K562 (cell line): ENCODE data around the gene B9D2. TPM values are rescaled to one million over a fixed set of nuclear protein-coding genes. Genes with fewer than 3 reads are reported as not detected.

ENCODE experiments used
- ATF7 ChIP-seq: fragments of 450-650 bp; IDR thresholded peaks from 2 replicates; pipeline ENCODE4 v1.7.1; 2014; ENCODE audit warnings: mild to moderate bottlenecking, moderate library complexity
- CTCFL ChIP-seq: IDR thresholded peaks from 2 replicates; pipeline ENCODE4 v1.6.1; 2011; ENCODE audit warnings: borderline replicate concordance, low read depth, mild to moderate bottlenecking, moderate library complexity, low read length; ENCODE audit not compliant: insufficient read depth, poor library complexity, severe bottlenecking
- GABPA ChIP-seq: fragments of 200-800 bp; sonication (Bioruptor generic); conservative IDR thresholded peaks from 2 replicates; pipeline ENCODE4 v1.6.1; 2016; ENCODE audit warnings: low read depth, missing genetic modification characterization, missing compliant biosample characterization
- MBD2 ChIP-seq: sonication (generic); IDR thresholded peaks from 2 replicates; pipeline ENCODE4 v1.6.1; 2016; ENCODE audit warnings: low read depth, borderline replicate concordance
- NFIC ChIP-seq: fragments of 450-650 bp; IDR thresholded peaks from 2 replicates; pipeline ENCODE4 v1.6.1; 2017; ENCODE audit warnings: mild to moderate bottlenecking, inconsistent platforms
- SIX5 ChIP-seq, 2 experiments: IDR thresholded peaks; 2 replicates each; pipeline ENCODE4 v1.6.1; 2011; ENCODE audit warnings: low read length in 2 of 2, borderline replicate concordance in 1 of 2, low read depth in 1 of 2, mild to moderate bottlenecking in 1 of 2, moderate library complexity in 1 of 2; ENCODE audit not compliant: insufficient read depth in 1 of 2
- SMAD4 ChIP-seq: fragments of 250-450 bp; sonication (Bioruptor Pico); conservative IDR thresholded peaks from 2 replicates; pipeline ENCODE4 v1.8.0; 2021; ENCODE audit warnings: inconsistent platforms, mild to moderate bottlenecking, moderate library complexity
- SOX6 ChIP-seq: fragments of 450-650 bp; IDR thresholded peaks from 2 replicates; pipeline ENCODE4 v1.6.1; 2014; ENCODE audit warnings: mild to moderate bottlenecking
- SUPT5H ChIP-seq: fragments of 450-650 bp; IDR thresholded peaks from 2 replicates; pipeline ENCODE4 v1.6.1; 2016
- TBP ChIP-seq: optimal IDR thresholded peaks from 2 replicates; pipeline ENCODE3; 2011; ENCODE audit warnings: low read depth, low read length, improper control_type of control experiment
- TEAD1 ChIP-seq, 2 experiments: fragments of 450-650 bp in 1 of 2; sonication (generic) in 1 of 2; formaldehyde crosslinking; IDR thresholded peaks; 2 replicates each; pipeline versions ENCODE4 v1.4.0 to v1.8.0; 2020 to 2022; ENCODE audit warnings: mild to moderate bottlenecking in 2 of 2, missing genetic modification reagents in 1 of 2
- TFAM ChIP-seq: fragments of 250-450 bp; sonication (Bioruptor Pico); conservative IDR thresholded peaks from 2 replicates; pipeline ENCODE4 v1.5.0; 2021; ENCODE audit warnings: mild to moderate bottlenecking, moderate library complexity
- UBTF ChIP-seq, 2 experiments: IDR thresholded peaks; 2 replicates each; pipeline ENCODE4 v1.6.1; 2012; ENCODE audit warnings: improper control_type of control experiment in 2 of 2, low read depth in 2 of 2, low read length in 2 of 2, borderline replicate concordance in 1 of 2
- polyA plus RNA-seq, 8 experiments: library from polyadenylated mRNA; depleted of rRNA in 4 of 8; stranded (reverse) in 5 of 8; unstranded in 3 of 8; fragments of >200 nt; fragmentation: Nextera tagmentation in 2 of 8; fragmentation: Illumina TruSeq in 1 of 8; extraction: Ambion mirVana in 2 of 8; extraction: Trizol in 1 of 8; gene quantifications; 2 replicates each; pipeline versions ENCODE4 v1.2.1 to v1.2.3, GENCODE V29; 2011 to 2014; ENCODE audit warnings: inconsistent platforms in 1 of 8, missing spikeins in 1 of 8
- total RNA-seq, 7 experiments: library from RNA; depleted of rRNA in 6 of 7; stranded (reverse); fragments of >200 nt in 6 of 7; fragmentation: Illumina TruSeq in 2 of 7; extraction: Trizol in 2 of 7; gene quantifications; 2 replicates each; pipeline versions ENCODE4 v1.2.1 to v1.2.3, GENCODE V29; 2011 to 2021; ENCODE audit warnings: low replicate concordance in 1 of 7

Gene B9D2
- total and polyA plus RNA-seq, 9 of the 15 experiments (the other 6 are each of a cell fraction or from before 2014, with no cell fraction given) = 0.83 to 6.9 (median 2.8) TPM

GRCh38 chr19:41352609-41353465 lies 11.1 kb downstream of the B9D2 start (continued):
- TF ChIP-seq CTCFL (peak; percentile 99), SUPT5H (peak; percentile 47), TBP (peak; percentile 53), SOX6 (0 out of 2 replicates have a peak, but pooled peaks have one; percentile 28), SIX5 (IDR thresholded peaks at IDR 0.05; ENCODE audit: borderline replicate concordance in 1 of 2, insufficient read depth in 1 of 2, low read depth in 1 of 2, low read length in 2 of 2) (0 out of 4 replicates have a peak, but pooled peaks of 1 of the 2 experiments have one; percentile 14), SMAD4 (peak; percentile 66; the same call in 1 of the 2 replicates), GABPA (tag) (0 out of 2 replicates have a peak, but pooled peaks have one; percentile 19), TFAM (CRISPR knock-in tag) (no peak), UBTF (IDR thresholded peaks at IDR 0.05; ENCODE audit: borderline replicate concordance in 1 of 2, low read depth in 2 of 2, low read length in 2 of 2) (peak; percentile 28 to 79; a peak in 3 of 4 replicates), ATF7 (peak; percentile 46), MBD2 (0 out of 2 replicates have a peak, but pooled peaks have one; percentile 16), TEAD1 (CRISPR knock-in tag; IDR thresholded peaks at IDR 0.05) (peak in 1 of 2 experiments; percentile 52; a peak in 1 of 4 replicates), NFIC (0 out of 2 replicates have a peak, but pooled peaks have one; percentile 7)
